ENCODE measurements around the gene TBL1XR1.

- no peak for TF ChIP-seq EZH2 (IDR thresholded peaks at IDR 0.05; ENCODE audit: borderline replicate concordance)
- no peak for TF ChIP-seq CTCF (IDR thresholded peaks at IDR 0.05; ENCODE audit: poor library complexity)
Measured at GRCh38 chr3:177057768-177058167, 139.5 kb downstream of the TBL1XR1 start.
